Activated CD8-positive, alpha-beta T cell treated with anti-CD3 and anti-CD28 coated beads, Interleukin-2, amount 10 ng/mL, durations not matched to agents 7 days and 5 days (primary cell): Measurements from ENCODE around the gene KLHL26. TPM values are rescaled to one million over a fixed set of nuclear protein-coding genes. Genes with fewer than 3 reads are reported as not detected.
A peak's percentile ranks its signal among the peaks of the same experiment; 100 is the strongest.
"Not testable (repeated sequence)": the region's sequence is repeated elsewhere in the genome, so short reads cannot be mapped to it uniquely, and the experiment has no call there.

Experiments
- ATAC-seq: fragments of 150-1000 bp; cut with Tn5 transposase; one replicate; pipeline ENCODE4 v1.10.0; 2021; ENCODE audit warnings: moderate library complexity
- CTCF ChIA-PET: fragments of 350-600 bp; sonication (Branson Sonifier 250); formaldehyde crosslinking; loops from one replicate; lab custom pipeline; 2021; ENCODE audit warnings: antibody characterized with exemption; lab: Charles Lee
- POLR2A ChIA-PET: fragments of 350-600 bp; sonication (Branson Sonifier 250); formaldehyde crosslinking; loops from one replicate; lab custom pipeline; 2021; ENCODE audit warnings: antibody characterized with exemption; lab: Charles Lee
- DNase-seq: peaks from one replicate; pipeline ENCODE4 v3.0.0-alpha.2; 2020
- H3K27ac Mint-ChIP-seq: one replicate; pipeline ENCODE4 v1.8.0; 2021; ENCODE audit warnings: mild to moderate bottlenecking, mixed read lengths
- H3K27me3 Mint-ChIP-seq: one replicate; pipeline ENCODE4 v1.8.0; 2021; ENCODE audit warnings: low read depth, mixed read lengths
- H3K36me3 Mint-ChIP-seq: one replicate; pipeline ENCODE4 v1.8.0; 2021; ENCODE audit warnings: low read depth, mixed read lengths
- H3K4me1 Mint-ChIP-seq: one replicate; pipeline ENCODE4 v1.8.0; 2021; ENCODE audit warnings: low read depth, mixed read lengths
- H3K4me3 Mint-ChIP-seq: one replicate; pipeline ENCODE4 v1.8.0; 2021; ENCODE audit warnings: mild to moderate bottlenecking, mixed read lengths
- H3K9me3 Mint-ChIP-seq: one replicate; pipeline ENCODE4 v1.8.0; 2022; ENCODE audit warnings: mixed read lengths; ENCODE audit not compliant: insufficient read depth
- total RNA-seq, 2 experiments: library from RNA; stranded (reverse); gene quantifications; one replicate each; pipeline ENCODE4 v1.2.3, GENCODE V29; 2021

Gene KLHL26
- total RNA-seq, 2 experiments from 2014 or later, result 13.2 to 13.4 TPM

- Mint-ChIP-seq H3K27ac (no peak overlapping the region), H3K9me3 (no peaks in the 10 kb centered on the region), H3K4me1 (peaks cover 29% of the 10 kb centered on the region), H3K27me3 (peaks cover 2% of the 10 kb centered on the region), H3K4me3 (no peak overlapping the region), H3K36me3 (peaks cover 19% of the 10 kb centered on the region)
- POLR2A ChIA-PET, result interaction anchor here (2.7 kb wide), 1 partner anchor 22 kb away, joined by 9 read pairs; the partner anchor contains the start of gene UBA52
- CTCF ChIA-PET, result interaction anchor here (0.8 to 2.6 kb wide), 10 partner anchors 8 to 254 kb away, joined by 3 to 23 read pairs (median 6); partner anchors contain the start of genes ELL, KXD1 and UBA52
- DNase-seq, result no peak
- no peak for ATAC-seq
Measured at GRCh38 chr19:18593367-18594095, 43.3 kb upstream of the KLHL26 start.

- H3K27ac Mint-ChIP-seq, result no peak overlapping the region
- peaks cover 2% of the 10 kb centered on the region for H3K27me3 Mint-ChIP-seq
- peak; percentile 75 for DNase-seq
- ChIA-PET CTCF (interaction anchor here (0.8 to 2.6 kb wide), 10 partner anchors 9 to 253 kb away, joined by 3 to 23 read pairs (median 6); partner anchors contain the start of genes ELL, KXD1 and UBA52), POLR2A (interaction anchor here (2.7 kb wide), 1 partner anchor 23 kb away, joined by 9 read pairs; the partner anchor contains the start of gene UBA52)
- ATAC-seq, result peak; percentile 59
- H3K4me1 Mint-ChIP-seq, result peaks cover 29% of the 10 kb centered on the region
- H3K9me3 Mint-ChIP-seq, result no peaks in the 10 kb centered on the region
- peak overlapping the region; percentile 64 for H3K4me3 Mint-ChIP-seq
- H3K36me3 Mint-ChIP-seq, result peaks cover 19% of the 10 kb centered on the region
Measured at GRCh38 chr19:18594096-18594823, 42.6 kb upstream of the KLHL26 start.

GRCh38 chr19:18594824-18595373 is 41.9 kb upstream of the KLHL26 start:
- Mint-ChIP-seq H3K4me3 (peak overlapping the region; percentile 64), H3K27ac (no peak overlapping the region), H3K4me1 (peaks cover 24% of the 10 kb centered on the region), H3K36me3 (peaks cover 15% of the 10 kb centered on the region), H3K9me3 (no peaks in the 10 kb centered on the region), H3K27me3 (peaks cover 2% of the 10 kb centered on the region)
- peak; percentile 10 for ATAC-seq
- no peak for DNase-seq
- ChIA-PET CTCF (interaction anchor here (1.1 to 2.6 kb wide), 6 partner anchors 10 to 252 kb away, joined by 3 to 23 read pairs (median 8); partner anchors contain the start of genes ELL and UBA52), POLR2A (interaction anchor here (1.0 kb wide), 1 partner anchor 41 kb away, joined by 3 read pairs; no protein-coding TSS in a partner anchor)

DNA sequence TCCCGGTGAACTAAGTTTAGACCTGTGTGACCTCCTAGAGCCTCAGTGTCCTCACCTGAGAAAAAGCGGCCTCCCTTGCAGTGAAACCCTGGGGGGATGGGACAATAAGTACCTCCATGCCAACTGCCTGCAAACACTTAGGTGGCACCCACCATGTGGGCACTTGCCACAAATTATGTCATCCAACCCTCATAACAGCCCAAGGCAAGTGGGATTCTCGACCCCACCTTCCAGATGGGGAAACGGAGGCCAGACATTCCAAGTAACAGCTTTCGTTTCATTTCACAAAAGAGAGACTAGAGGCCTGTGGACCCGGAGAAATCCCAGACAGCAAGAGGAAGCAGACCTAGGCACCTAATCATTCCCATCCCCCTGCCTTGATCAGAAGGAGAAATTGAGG is 41.4 kb upstream of the KLHL26 start:
- POLR2A ChIA-PET, result interaction anchor here (1.0 kb wide), 1 partner anchor 40 kb away, joined by 3 read pairs; no protein-coding TSS in a partner anchor
- H3K27ac Mint-ChIP-seq, result no peak overlapping the region
- peaks cover 12% of the 10 kb centered on the region for H3K36me3 Mint-ChIP-seq
- ATAC-seq (no peak), DNase-seq (no peak)
- CTCF ChIA-PET, result interaction anchor here (1.3 to 2.1 kb wide), 2 partner anchors 10 to 252 kb away, joined by 5 to 8 read pairs; no protein-coding TSS in a partner anchor
- no peaks in the 10 kb centered on the region for H3K9me3 Mint-ChIP-seq
- H3K27me3 Mint-ChIP-seq, result peaks cover 2% of the 10 kb centered on the region
- peaks cover 21% of the 10 kb centered on the region for H3K4me1 Mint-ChIP-seq
- no peak overlapping the region for H3K4me3 Mint-ChIP-seq

DNA sequence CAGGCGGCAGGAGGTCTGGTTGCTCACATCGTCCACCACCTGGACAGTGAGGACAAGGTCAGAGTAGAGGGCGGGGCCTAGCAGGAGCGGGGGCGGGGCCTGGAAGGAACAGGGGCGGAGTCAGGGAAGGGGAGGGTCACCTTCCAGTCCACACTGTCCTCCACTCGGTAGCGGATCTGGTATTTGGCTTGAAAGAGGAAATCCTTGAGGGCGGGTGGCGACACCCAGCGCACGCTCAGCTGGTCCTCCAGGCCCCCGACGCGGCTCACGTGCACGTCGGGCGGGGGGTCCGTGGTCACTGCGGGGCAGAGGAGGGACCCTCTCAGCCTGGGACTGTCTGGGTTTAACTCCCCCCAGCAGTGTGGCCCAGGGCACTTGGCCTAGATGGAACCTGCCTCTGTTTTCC is 40.1 kb upstream of the KLHL26 start:
- H3K36me3 Mint-ChIP-seq, result peaks cover 5% of the 10 kb centered on the region
- peaks cover 18% of the 10 kb centered on the region for H3K4me1 Mint-ChIP-seq
- ATAC-seq (peak; percentile 15), DNase-seq (no peak)
- H3K9me3 Mint-ChIP-seq, result no peaks in the 10 kb centered on the region
- CTCF ChIA-PET, result interaction anchor here (0.8 kb wide), 1 partner anchor 127 kb away, joined by 3 read pairs; no protein-coding TSS in a partner anchor
- no peak overlapping the region for H3K4me3 Mint-ChIP-seq
- POLR2A ChIA-PET, result no interaction called here
- peaks cover 5% of the 10 kb centered on the region for H3K27me3 Mint-ChIP-seq
- H3K27ac Mint-ChIP-seq, result no peak overlapping the region

DNA sequence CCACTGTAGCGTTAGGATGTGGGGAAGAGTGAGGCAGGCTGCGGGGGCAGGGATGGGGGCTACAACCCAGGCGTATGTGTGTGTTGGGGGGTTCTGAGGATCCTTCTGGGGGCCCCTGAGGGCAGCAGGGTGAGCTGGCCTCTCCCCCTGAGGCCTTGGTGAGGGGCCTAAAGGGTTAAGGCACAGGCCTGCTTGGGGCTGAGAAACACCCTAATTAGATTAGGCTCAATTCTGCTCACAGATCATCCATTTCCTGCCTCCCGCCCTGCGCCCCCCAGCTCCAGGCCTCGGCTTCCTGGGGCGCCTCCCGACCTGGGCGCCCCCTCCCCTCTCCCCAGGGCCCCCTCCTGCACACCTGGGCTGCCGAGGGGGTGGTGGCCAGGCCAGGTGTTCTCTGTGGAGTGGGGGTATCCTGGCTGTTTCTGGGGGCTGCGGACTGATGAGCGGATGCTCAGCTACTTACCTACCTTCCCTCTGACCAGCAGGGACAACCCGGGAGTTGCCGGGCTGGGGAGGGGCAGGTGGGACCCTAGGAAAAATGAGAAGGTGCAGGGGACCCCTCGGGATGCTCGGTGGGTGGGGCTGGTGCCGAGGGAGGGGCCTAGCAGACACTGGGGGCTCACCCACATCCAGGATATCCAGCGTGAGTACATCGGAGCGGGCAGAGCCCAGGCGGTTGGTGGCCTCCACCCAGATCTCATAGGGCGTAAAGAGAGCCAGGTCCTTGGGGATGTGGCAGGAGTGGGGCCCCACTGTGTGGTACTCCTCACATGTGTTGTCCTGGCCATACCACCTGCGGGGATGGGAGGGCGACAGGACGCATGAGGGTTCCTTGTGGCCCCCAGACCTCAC is 38.8 kb upstream of the KLHL26 start:
- Mint-ChIP-seq H3K27ac (no peak overlapping the region), H3K4me3 (no peak overlapping the region), H3K36me3 (no peaks in the 10 kb centered on the region), H3K27me3 (peaks cover 15% of the 10 kb centered on the region), H3K4me1 (peaks cover 18% of the 10 kb centered on the region), H3K9me3 (no peaks in the 10 kb centered on the region)
- POLR2A ChIA-PET, result no interaction called here
- ATAC-seq, result no peak
- no peak for DNase-seq
- CTCF ChIA-PET, result interaction anchor here (1.3 kb wide), 1 partner anchor 75 kb away, joined by 3 read pairs; no protein-coding TSS in a partner anchor

DNA sequence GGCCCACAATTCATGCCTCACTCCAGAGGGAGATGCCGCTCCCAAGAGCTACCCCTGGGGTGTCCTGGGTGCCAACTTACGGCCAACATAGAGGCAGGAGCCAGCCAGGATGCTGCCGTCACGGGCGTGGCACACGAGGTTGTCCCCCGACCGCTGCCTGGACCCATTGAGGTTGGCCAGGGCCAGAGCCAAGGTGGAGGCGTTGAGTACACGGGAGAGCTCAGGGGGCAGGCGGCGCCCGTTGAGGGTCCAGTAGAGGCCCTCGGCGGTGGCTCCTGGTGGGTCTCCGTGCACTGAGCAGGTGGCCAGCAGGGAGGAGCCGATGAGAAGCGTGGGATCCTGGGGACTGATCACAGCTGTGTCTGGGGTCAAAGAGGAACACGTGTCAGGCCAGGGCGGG is 37.3 kb upstream of the KLHL26 start:
- ATAC-seq, result no peak
- peaks cover 22% of the 10 kb centered on the region for H3K27me3 Mint-ChIP-seq
- no peak overlapping the region for H3K27ac Mint-ChIP-seq
- no peak for DNase-seq
- peaks cover 17% of the 10 kb centered on the region for H3K4me1 Mint-ChIP-seq
- H3K4me3 Mint-ChIP-seq, result no peak overlapping the region
- CTCF ChIA-PET, result interaction anchor here (1.3 kb wide), 1 partner anchor 11 kb away, joined by 5 read pairs; the partner anchor contains the start of gene REX1BD
- POLR2A ChIA-PET, result interaction anchor here (0.7 kb wide), 1 partner anchor 879 kb away, joined by 4 read pairs; no protein-coding TSS in a partner anchor
- no peaks in the 10 kb centered on the region for H3K9me3 Mint-ChIP-seq
- no peaks in the 10 kb centered on the region for H3K36me3 Mint-ChIP-seq

GRCh38 chr19:18600692-18601397 is 36.0 kb upstream of the KLHL26 start:
- H3K27ac Mint-ChIP-seq, ATAC-seq, DNase-seq, H3K4me3 Mint-ChIP-seq, POLR2A ChIA-PET, H3K9me3 Mint-ChIP-seq, H3K36me3 Mint-ChIP-seq: not testable (repeated sequence)
- CTCF ChIA-PET, result interaction anchor here (0.6 kb wide), 1 partner anchor 247 kb away, joined by 3 read pairs; no protein-coding TSS in a partner anchor
- H3K27me3 Mint-ChIP-seq, result peaks cover 32% of the 10 kb centered on the region
- H3K4me1 Mint-ChIP-seq, result peaks cover 14% of the 10 kb centered on the region

DNA sequence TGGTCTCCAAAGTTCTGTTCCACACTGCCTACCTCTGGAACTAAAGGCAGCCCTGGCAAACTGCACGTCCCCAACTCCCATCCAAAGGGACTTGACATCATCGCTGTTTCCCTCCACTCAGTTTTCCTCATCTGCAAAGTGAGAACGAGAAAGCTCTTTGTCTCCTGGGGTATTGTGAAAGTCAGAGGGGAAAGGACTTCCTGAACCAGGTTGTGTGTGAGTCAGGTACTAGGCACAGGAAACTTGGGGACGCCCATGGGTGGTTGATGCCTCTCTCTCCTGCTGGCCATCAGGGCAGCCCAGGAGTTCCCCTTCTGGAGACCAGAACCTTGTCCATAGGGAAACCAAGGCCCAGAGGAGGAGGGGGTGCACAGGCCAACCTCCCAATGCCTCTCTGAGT is 35.0 kb upstream of the KLHL26 start:
- Mint-ChIP-seq H3K4me1 (peaks cover 7% of the 10 kb centered on the region), H3K9me3 (no peaks in the 10 kb centered on the region), H3K27ac (no peak overlapping the region), H3K4me3 (no peak overlapping the region), H3K36me3 (no peaks in the 10 kb centered on the region), H3K27me3 (peaks cover 33% of the 10 kb centered on the region)
- POLR2A ChIA-PET, result no interaction called here
- CTCF ChIA-PET, result no interaction called here
- ATAC-seq (no peak), DNase-seq (no peak)

DNA sequence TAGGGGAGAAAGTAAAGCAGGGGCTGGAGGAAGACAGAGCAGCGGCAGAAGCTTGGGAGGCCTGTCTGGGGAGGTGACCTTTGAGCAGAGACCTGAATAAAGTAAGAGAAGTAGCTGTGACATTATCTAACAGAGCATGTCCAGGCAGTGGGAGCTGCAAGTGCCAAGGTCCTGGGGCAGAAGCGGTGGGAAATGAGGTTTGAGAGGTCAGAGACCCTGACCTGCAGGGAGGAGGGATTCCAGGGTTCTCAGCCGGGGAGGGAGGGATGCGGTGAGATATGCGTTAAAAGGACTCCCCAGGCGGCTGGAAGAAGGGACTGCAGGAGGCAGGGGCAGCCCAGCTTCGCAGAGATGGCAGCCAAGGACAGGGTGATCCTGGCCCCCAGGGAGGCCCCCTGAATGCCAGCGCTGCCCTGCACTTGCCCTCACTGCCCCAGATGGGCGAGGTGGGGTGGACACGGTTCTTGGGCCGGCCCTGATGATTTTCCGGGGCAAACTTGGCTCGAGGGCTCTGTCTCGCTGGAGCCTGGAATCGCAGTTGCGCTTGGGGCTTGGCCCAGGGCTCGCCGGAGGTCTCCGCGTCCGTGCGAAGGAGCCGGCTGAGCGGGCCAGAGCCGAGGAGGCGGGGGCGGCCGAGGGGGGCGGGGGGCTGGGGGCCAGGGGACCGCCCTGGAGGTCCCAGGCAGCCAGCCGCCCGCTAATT is 33.4 kb upstream of the KLHL26 start:
- peaks cover 7% of the 10 kb centered on the region for H3K4me1 Mint-ChIP-seq
- DNase-seq (peak; percentile 34), ATAC-seq (peak; percentile 46)
- ChIA-PET POLR2A (no interaction called here), CTCF (interaction anchor here (0.8 kb wide), 1 partner anchor 12 kb away, joined by 3 read pairs; no protein-coding TSS in a partner anchor)
- no peaks in the 10 kb centered on the region for H3K36me3 Mint-ChIP-seq
- H3K9me3 Mint-ChIP-seq, result no peaks in the 10 kb centered on the region
- peaks cover 47% of the 10 kb centered on the region for H3K27me3 Mint-ChIP-seq
- no peak overlapping the region for H3K27ac Mint-ChIP-seq
- H3K4me3 Mint-ChIP-seq, result no peak overlapping the region
